HG02763 (cell line): ENCODE measurements around the gene NHP2.

Experiments
- ATAC-seq: cut with Tn5 transposase; IDR thresholded peaks from one replicate; pipeline ENCODE4 v1.9.1; 2021; ENCODE audit warnings: mild to moderate bottlenecking, moderate library complexity; ENCODE audit not compliant: unreplicated experiment

The NHP2 gene

DNA sequence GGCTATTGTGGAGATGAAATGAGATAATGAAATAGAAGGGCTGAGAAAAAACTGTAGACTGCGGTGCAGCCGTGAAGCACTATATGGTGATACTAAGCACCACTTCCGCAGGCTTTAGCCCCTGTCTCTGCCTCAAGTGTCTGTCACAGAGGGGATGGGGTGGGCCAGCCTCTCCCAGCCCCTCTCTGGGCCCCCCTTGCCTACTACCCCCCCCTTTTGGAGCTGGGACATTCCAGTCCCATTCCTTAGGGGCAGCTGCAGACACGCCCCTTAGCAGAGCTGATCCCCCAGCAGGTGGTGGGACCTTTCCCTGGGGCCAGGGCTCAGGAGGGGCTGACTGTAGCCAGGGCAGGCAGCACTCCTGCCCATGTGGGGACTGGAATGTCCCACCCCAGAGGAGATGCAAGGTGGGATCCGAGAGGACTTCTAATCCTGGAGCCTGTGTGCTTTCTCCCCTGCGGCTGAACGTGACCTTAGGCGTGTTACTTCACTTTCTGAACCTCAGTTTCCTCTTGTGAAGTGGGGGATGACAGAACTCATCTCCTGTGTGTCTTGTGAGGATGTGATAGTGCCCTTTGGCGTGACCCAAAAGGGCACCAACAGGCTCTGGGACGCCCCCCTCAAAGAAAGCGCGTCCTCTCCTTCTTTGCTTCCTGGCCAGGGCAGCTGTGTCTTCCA, 38.4 kb downstream of the NHP2 start:
- ATAC-seq, result no peak

GRCh38 chr5:178114325-178115135, 39.2 kb downstream of the NHP2 start:
- no peak for ATAC-seq

DNA sequence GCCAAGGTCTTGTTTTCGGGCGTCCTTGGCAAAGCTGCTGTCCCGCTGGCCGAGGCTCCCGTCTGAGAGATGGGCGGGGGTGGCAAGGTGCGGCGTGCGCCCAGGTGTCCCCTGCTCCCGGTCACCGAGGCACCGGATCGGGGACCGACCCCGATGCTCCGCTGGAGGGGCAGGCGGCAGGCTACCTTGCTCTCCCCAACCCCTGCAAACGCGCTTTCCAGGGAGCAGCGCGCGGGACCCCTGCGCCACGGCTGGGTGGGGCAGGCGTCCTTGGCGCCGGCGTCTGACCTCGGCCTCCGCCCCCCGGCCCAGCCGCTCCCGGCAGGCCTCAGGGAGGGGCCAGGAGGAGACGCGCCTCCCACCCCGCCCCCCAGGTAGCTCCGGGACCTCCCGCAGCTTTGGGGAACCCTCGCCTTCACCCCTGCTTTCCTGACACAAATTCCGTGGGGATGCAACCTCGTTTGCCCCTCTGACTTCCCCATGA, 39.8 kb downstream of the NHP2 start:
- peak; percentile 5 for ATAC-seq

DNA sequence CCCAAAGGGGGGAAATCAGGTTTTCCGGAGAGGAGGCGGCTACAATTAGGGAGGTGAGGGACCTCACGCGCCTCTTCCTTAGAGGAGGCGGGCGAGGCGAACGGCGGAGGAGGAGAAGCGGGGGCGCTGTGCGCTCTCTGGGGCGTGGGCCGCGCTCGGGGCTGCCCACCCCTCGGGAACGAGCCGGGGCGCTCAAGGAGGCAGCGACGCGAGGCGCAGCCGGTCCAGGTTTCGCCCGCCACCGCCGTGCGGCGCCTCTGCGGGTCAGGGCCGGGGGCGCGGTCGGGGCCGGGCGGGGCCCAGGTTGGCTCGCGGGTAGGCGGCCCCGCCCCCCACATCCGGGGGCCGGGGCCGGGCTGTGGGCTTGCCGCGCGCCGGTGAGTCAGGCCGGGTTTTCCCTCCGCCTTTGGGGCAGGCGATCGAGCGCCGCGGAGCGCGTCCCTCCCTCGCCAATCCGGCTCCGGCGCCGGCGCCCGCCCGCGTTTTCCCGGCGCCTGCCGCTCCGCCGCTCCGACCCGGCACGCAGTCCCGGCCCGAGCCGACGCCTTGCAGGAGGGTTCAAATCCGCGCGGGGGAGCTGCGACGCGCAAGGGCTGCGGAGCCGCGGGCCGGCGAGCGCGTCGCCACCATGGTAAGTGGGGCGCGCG, 40.4 kb downstream of the NHP2 start, which contains the start of gene N4BP3:
Gene N4BP3, plus strand, starts transcription at position 392 of the 647 bp plus-strand sequence. CDS start 6,052 bp downstream, outside the sequence.
- peak; percentile 41 for ATAC-seq

- no peak for ATAC-seq
Observed at GRCh38 chr5:178112545-178112944, 41.1 kb downstream of the NHP2 start.

- no peak for ATAC-seq
Observed at GRCh38 chr5:178111925-178112324, 41.8 kb downstream of the NHP2 start.

DNA sequence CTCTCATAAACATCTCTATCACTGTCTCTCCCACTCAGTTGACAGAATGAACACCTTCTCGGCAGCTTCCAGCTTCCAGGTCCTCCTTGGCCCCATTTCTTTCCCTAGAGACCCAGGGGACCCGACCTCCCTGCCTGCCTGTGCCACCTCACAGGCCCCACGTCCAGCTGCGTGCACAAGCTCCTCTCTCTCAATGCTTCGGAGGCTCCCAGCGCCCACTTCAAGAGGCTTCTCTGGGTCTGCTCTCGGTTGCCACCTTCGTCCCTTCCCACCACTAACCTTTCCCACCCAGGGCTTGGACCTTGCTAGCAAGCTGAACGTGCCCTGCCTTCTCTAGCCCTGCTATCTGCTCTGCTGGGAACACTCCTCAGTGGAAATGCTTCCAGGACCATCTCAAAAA, 43.2 kb downstream of the NHP2 start:
- no peak for ATAC-seq

GRCh38 chr5:178108966-178109365, 44.7 kb downstream of the NHP2 start:
- no peak for ATAC-seq

DNA sequence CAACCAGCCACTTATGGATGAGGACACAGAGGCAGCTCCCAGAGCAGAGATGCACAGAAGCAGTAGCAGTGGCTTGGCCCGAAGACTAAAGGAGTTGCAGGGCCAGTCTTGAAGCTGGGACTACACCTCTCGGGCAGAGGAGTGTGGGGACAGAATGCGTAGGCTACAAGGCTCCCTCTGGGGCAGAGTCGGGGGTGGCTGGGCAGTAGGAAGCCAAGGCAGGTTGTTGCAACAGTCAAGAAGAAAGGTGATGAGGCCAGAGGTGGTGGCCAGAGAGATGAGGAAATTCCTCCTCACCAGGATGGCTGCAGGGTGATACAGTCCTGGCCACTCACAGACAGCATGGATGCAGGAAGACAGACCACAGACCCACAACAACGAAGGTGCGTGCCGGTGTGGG, 45.2 kb downstream of the NHP2 start:
- ATAC-seq, result no peak

DNA sequence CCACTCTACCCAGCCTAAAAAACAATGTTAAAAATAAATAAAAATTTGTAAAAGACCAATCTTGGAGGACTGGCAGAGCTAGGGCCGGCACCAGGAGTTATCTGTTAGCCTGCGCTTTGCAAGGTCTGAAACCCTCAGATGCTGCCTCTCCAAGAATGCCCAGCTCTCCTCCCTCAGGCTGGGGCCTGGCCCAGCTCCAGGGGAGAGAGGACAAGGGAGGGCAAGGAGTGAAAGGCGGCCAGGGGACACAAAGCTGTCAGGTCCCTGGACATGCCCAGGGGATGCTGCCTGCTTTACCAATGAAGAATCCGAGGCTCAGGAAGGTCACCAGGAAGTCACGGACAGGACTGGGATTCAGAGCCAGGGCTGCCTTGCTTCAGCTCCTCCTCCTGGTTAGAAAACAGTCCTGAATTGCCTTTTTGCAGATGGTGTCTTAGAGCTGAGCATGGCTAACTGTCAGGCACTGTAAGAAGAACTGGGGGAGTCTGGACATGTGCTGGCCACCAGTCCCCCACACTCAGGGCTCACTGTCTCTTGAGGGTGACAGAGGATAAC, 45.9 kb downstream of the NHP2 start:
- no peak for ATAC-seq

DNA sequence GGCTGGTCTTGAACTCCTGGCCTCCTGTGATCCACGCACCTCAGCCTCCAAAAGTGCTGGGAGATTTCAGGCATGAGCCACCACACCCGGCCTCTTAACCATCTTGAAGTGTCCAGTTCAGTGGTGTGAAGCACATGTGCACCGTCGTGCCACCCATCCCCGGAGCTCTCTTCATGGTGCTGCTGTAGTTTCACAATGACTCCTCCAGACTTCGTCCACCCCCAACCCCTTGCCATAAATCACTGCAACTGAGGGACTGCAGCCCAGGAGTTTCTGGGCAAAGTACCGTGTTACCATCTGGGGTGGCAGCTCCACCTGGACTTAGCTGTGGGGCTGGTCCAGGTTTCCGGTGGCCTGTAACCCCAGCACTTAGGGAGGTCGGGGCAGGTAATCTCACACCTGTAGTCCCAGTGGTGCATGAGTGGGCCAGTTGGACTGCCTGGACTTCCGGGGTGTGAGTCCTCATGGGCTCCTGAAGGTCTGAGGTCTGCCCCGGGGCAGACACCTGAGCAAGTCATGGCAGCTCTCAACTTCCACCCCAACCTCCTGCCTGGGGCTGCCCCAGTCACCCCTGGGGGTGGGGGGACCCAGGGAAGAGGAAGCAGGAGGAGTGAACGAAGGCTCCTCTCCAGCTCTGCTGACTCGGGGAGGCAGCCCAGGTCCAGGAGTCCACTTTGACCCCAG, 47.0 kb downstream of the NHP2 start:
- no peak for ATAC-seq

DNA sequence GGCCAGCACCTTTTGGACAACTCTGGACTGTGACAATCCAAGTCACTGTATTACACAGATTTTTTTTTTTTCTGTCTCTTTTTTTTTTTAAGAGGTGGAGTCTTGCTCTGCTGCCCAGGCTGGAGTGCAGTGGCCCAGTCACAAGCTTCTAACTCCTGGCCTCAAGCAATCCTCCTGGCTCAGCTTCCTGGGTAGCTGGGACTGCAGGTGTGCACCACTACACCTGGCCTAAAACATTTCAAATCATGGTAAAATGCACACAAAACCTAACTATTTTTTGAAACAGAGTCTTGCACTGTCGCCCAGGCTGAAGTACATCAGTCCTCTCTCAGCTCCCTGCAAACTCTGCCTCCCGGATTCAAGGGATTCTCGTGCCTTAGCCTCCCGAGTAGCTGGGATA, 47.6 kb downstream of the NHP2 start:
- no peak for ATAC-seq

DNA sequence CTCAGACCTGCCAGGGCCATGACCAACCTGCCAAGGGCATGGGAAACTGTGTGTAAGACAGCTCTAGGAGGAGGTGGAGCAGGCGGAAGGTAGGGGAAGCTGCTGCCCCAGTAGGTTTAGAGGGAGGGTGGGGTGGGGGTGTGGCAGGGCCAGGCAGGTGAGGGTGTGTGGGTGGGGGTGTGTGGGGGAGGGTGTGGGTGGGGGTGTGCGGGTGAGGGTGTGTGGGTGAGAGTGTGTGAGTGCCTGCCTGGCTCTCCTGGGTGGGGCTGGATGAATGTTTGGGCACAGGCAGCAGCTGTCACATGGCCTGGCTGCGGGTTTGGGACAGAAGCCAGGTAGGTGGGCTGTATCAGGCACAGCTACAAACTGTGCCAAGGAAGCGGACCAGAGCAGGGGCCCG, 49.2 kb downstream of the NHP2 start:
- ATAC-seq, result no peak

DNA sequence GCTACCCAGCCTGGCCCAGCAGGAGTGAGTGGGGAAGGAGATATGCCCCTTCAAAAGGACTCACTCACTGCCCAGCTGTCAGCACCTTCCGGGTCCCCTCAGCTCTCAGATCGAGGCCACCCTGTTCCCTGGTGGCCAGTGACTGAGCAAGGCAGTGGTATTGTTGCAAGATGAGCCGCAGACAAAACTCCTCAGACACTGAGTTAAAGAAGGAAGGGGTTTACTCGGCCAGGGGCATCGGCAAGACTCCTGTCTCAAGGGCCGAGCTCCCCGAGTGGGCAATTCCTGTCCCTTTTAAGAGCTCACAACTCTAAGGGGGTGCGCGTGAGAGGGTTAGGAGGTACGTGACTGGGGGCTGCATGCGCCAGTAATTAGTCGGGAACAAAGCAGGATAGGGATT, 50.1 kb downstream of the NHP2 start:
- ATAC-seq, result no peak
